PC-3 (cell line): ENCODE results near the gene PODXL2. TPM values are rescaled to one million over a fixed set of nuclear protein-coding genes. Genes with fewer than 3 reads are reported as not detected.

ENCODE experiments used
- ATAC-seq: fragments of 200-7000 bp; cut with Tn5 transposase; 2 replicates; pipeline ENCODE4 v1.9.1; 2020; ENCODE audit warnings: mild to moderate bottlenecking, moderate library complexity
- BruUV-seq: library from RNA; stranded (reverse); fragments of 400-500 nt; replicated peaks from 2 replicates; lab custom pipeline; 2021; lab: Mats Ljungman, UMichigan
- CTCF ChIA-PET: fragments of 300-600 bp; sonication (Branson Sonifier 250); formaldehyde crosslinking; loops from one replicate; lab custom pipeline; 2022; ENCODE audit warnings: antibody characterized with exemption; lab: Charles Lee
- POLR2A ChIA-PET: fragments of 300-600 bp; sonication (Branson Sonifier 250); formaldehyde crosslinking; loops from one replicate; lab custom pipeline; 2022; ENCODE audit warnings: antibody characterized with exemption; ENCODE audit not compliant: unreplicated experiment; lab: Charles Lee
- DNase-seq: peaks from one replicate; pipeline ENCODE4 v3.0.0-alpha.2; 2015
- H2AFZ ChIP-seq: fragments of 300-600 bp; sonication (generic); 2 replicates; pipeline ENCODE4 v1.6.0; 2016; ENCODE audit warnings: antibody characterized with exemption, low read length
- H3F3A ChIP-seq: fragments of 300-600 bp; sonication (generic); one replicate; pipeline ENCODE4 v1.6.0; 2017; ENCODE audit warnings: antibody characterized with exemption, low read length, control low read depth, mild to moderate bottlenecking; ENCODE audit not compliant: unreplicated experiment
- H3K27ac ChIP-seq: fragments of 300-600 bp; sonication (generic); 2 replicates; pipeline ENCODE4 v1.5.1; 2016; ENCODE audit warnings: mild to moderate bottlenecking, low read length
- H3K27me3 ChIP-seq: fragments of 300-600 bp; sonication (generic); 2 replicates; pipeline ENCODE4 v1.6.1; 2016; ENCODE audit warnings: low read length, mixed read lengths
- H3K36me3 ChIP-seq: fragments of 300-600 bp; sonication (generic); 2 replicates; pipeline ENCODE4 v1.6.1; 2016; ENCODE audit warnings: low read depth, mixed run types, low read length, mixed read lengths
- H3K4me1 ChIP-seq: fragments of 300-600 bp; sonication (generic); 2 replicates; pipeline ENCODE4 v1.5.1; 2016; ENCODE audit warnings: low read length; ENCODE audit not compliant: insufficient read depth
- H3K4me2 ChIP-seq: fragments of 300-600 bp; sonication (generic); 2 replicates; pipeline ENCODE4 v1.6.0; 2016; ENCODE audit warnings: low read length
- H3K4me3 ChIP-seq: fragments of 300-600 bp; sonication (generic); 2 replicates; pipeline ENCODE4 v1.5.1; 2016; ENCODE audit warnings: mild to moderate bottlenecking, low read length, mixed read lengths
- H3K79me2 ChIP-seq: fragments of 300-600 bp; sonication (generic); 2 replicates; pipeline ENCODE4 v1.6.1; 2017; ENCODE audit warnings: low read length, mixed read lengths
- H3K9ac ChIP-seq: fragments of 300-600 bp; sonication (generic); 2 replicates; pipeline ENCODE4 v1.6.0; 2016; ENCODE audit warnings: mild to moderate bottlenecking, low read length
- H3K9me2 ChIP-seq: fragments of 300-600 bp; sonication (generic); replicated peaks from 2 replicates; pipeline ENCODE4 v1.6.1; 2016; ENCODE audit warnings: mixed run types, low read length, mixed read lengths
- H3K9me3 ChIP-seq: fragments of 300-600 bp; sonication (generic); 2 replicates; pipeline ENCODE4 v1.6.1; 2016; ENCODE audit warnings: low read length, mixed read lengths
- H4K20me1 ChIP-seq: fragments of 300-600 bp; sonication (generic); 2 replicates; pipeline ENCODE4 v1.6.1; 2016; ENCODE audit warnings: low read length, mixed read lengths
- CTCF ChIP-seq: fragments of 300-600 bp; sonication (generic); conservative IDR thresholded peaks from 2 replicates; pipeline ENCODE4 v1.5.1; 2017; ENCODE audit warnings: antibody characterized with exemption, low read depth, mild to moderate bottlenecking, low read length
- EZH2 ChIP-seq: fragments of 300-600 bp; sonication (generic); IDR thresholded peaks from one replicate; pipeline ENCODE4 v1.6.1; 2017; ENCODE audit warnings: antibody characterized with exemption, mild to moderate bottlenecking, low read length; ENCODE audit not compliant: unreplicated experiment
- EZH2phosphoT487 ChIP-seq: fragments of 300-600 bp; sonication (generic); IDR thresholded peaks from 2 replicates; pipeline ENCODE4 v1.6.1; 2018; ENCODE audit warnings: mild to moderate bottlenecking, antibody characterized with exemption, low read length, borderline replicate concordance
- intact Hi-C: fragments of 100-400 bp; cut with micrococcal nuclease; formaldehyde crosslinking; loops from 2 replicates; pipeline ENCODE4 v1.9.0; 2023
- total RNA-seq: library from RNA; depleted of rRNA; stranded (reverse); fragments of >200 nt; gene quantifications from 2 replicates; pipeline ENCODE4 v1.2.3, GENCODE V29; 2014

The PODXL2 gene
- total RNA-seq, 1 experiment from 2014 or later, result 32.4 TPM

GRCh38 chr3:127628426-127628787 lies 578 bp upstream of the PODXL2 start:
- Histone ChIP-seq H3K36me3 (no peaks in the 10 kb centered on the region), H3K27ac (no peak overlapping the region), H3K4me1 (no peaks in the 10 kb centered on the region; the same call in 1 of the 2 replicates), H3K4me2 (no peak overlapping the region), H3K9me3 (no peaks in the 10 kb centered on the region), H4K20me1 (no peaks in the 10 kb centered on the region), H3F3A (no peaks in the 10 kb centered on the region), H3K27me3 (no peaks in the 10 kb centered on the region), H2AFZ (0 out of 2 replicates have a peak overlapping the region, but pooled peaks have one; percentile 6), H3K4me3 (no peak overlapping the region), H3K9ac (no peak overlapping the region), H3K79me2 (0 out of 2 replicates have a peak, but pooled peaks cover 11% of the 10 kb centered on the region), H3K9me2 (no peaks in the 10 kb centered on the region)
- ATAC-seq (no peak), DNase-seq (no peak)
- ChIA-PET CTCF (no interaction called here), POLR2A (no interaction called here)
- intact Hi-C loops, result no loop called here
- TF ChIP-seq EZH2 (no peak), CTCF (no peak), EZH2phosphoT487 (no peak)
- no TSS peak for BruUV-seq

GRCh38 chr3:127629467-127630403 lies 750 bp downstream of the PODXL2 start:
- no TSS peak for BruUV-seq
- no peaks in the 10 kb centered on the region for H3F3A ChIP-seq
- H3K4me1 ChIP-seq, result no peaks in the 10 kb centered on the region; the same call in 1 of the 2 replicates
- CTCF ChIA-PET, result no interaction called here
- intact Hi-C loops, result no loop called here
- no peaks in the 10 kb centered on the region for H3K9me3 ChIP-seq
- H3K27me3 ChIP-seq, result no peaks in the 10 kb centered on the region
- POLR2A ChIA-PET, result interaction anchor here (0.6 kb wide), 1 partner anchor 346 kb away, joined by 3 read pairs; no protein-coding TSS in a partner anchor
- TF ChIP-seq CTCF (no peak), EZH2phosphoT487 (no peak), EZH2 (no peak)
- H3K9ac ChIP-seq, result peak overlapping the region; percentile 41; the same call in 1 of the 2 replicates
- peak overlapping the region; percentile 83 for H3K4me2 ChIP-seq
- H3K4me3 ChIP-seq, result peak overlapping the region; percentile 63
- H3K36me3 ChIP-seq, result no peaks in the 10 kb centered on the region
- no peaks in the 10 kb centered on the region for H4K20me1 ChIP-seq
- H3K27ac ChIP-seq, result no peak overlapping the region
- peak overlapping the region; percentile 54 for H2AFZ ChIP-seq
- ATAC-seq (peak; percentile 19), DNase-seq (no peak)
- no peaks in the 10 kb centered on the region for H3K9me2 ChIP-seq
- H3K79me2 ChIP-seq, result 0 out of 2 replicates have a peak, but pooled peaks cover 11% of the 10 kb centered on the region
